ENCODE results near the gene C9. TPM values are rescaled to one million over a fixed set of nuclear protein-coding genes. Genes with fewer than 3 reads are reported as not detected.
"Not testable (repeated sequence)": the region's sequence is repeated elsewhere in the genome, so short reads cannot be mapped to it uniquely, and the experiment has no call there.

Gene C9
- polyA plus RNA-seq, 5 donors, result 0.15 TPM; not detected in 4

DNA sequence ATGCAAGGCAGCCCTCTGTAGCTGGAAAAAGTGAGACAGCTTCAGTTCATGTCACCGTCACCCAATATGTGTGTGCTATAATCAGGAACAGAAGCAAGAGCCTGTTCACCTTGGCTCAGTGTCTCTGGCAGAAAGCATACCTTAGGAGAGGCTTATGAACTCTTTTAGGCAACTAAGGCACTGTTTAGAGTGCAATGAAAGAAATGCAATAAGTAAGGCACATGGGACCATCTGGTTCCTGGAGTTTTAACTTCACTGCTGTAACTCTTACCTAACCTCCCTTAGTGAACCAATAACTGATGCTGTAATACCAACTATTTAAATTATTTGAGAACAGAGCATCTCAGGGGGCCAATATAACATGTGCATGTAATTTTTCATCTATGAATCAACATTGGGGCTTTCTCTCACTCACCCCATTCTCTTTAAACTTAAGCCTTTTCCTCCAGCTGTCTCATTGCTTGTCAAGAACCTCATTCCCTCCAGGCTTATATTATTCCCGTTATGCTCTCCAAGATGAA is 32.4 kb downstream of the C9 start:
- peak; percentile 15 to 19 for DNase-seq

GRCh38 chr5:39328731-39329130 is 35.6 kb downstream of the C9 start:
- DNase-seq, result no peak

GRCh38 chr5:39323542-39323941 is 40.8 kb downstream of the C9 start:
- DNase-seq, result no peak

- no peak for DNase-seq
These were observed 44.9 kb downstream of the C9 start for GRCh38 chr5:39319395-39319794.

GRCh38 chr5:39316464-39316863 is 47.8 kb downstream of the C9 start:
- DNase-seq, result not testable (repeated sequence)

- DNase-seq, result no peak
These were observed 48.3 kb downstream of the C9 start for GRCh38 chr5:39315995-39316394.

DNA sequence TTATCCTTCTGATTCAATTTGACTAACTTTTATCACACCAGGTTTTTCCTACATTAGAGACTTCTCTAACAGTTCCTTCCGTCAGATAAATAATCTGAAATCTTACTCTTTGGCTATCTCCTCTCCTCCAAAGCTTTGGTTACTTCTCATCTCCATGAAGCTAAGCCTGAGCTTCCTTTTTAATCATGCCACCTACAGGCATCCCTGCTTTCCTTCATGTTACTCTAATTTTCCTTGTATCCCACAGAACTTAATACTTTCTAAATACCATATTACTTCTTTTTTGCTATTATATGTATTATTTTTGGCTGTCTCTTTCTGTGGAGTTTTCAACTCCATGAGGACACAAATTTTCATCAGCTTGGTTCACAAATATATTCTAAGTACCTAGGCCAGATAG is 49.7 kb downstream of the C9 start:
- no peak for DNase-seq

DNA sequence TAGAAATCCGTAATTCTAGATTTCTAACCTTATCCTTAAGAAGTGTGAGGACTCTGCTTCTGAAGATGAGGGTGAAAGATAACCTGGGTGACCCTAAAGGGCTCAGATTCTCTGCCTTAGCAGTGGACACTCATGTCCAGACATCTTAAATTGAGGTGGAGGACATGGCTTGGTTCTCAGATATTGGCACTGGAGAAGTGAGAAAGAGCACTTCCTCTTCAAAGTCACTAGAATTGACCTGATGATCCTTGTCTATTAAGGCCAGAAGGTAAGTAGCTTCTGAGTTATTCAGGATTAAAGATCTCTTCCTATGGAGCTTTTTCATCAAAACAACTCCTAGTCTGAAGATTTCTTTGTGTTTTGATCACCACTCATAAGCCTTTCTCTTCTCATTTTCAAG is 54.8 kb downstream of the C9 start:
- no peak for DNase-seq

DNA sequence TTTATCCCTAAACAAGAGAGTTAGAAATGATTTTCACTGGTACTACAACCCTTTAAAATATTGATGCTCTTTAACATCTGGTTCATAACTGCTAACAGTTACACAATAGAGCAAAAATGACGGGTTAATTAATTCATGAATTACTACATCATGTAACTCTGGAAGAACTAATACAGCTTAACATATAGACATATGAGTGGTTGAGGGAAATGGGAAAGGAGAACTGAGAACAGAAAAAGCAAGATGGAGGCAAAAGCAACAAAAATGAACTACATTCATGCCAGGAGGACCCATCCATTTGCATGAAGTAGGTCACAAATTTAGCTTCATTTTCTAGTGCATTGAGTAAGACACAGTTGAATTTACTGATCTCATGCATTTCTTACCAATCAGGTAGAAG is 61.8 kb downstream of the C9 start:
- DNase-seq, result peak; percentile 24 to 31

DNA sequence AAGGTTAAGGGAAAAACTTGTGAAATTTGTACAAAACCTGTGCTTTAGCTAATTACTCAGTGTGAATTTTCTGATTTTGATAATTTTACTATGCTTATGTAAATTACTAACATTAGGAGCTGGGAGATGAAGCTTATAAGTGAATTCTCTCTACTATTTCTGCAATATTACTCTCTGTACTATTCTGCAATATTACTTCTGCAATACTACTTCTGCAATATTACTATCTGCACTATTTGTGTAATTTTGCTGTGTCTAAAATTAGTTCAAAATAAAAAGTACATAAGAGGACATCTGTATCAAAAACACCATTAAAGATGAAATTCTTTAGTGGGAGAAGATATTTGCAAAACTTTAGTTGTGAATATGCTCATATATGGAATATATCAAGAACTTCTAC is 62.9 kb downstream of the C9 start:
- no peak for DNase-seq

DNA sequence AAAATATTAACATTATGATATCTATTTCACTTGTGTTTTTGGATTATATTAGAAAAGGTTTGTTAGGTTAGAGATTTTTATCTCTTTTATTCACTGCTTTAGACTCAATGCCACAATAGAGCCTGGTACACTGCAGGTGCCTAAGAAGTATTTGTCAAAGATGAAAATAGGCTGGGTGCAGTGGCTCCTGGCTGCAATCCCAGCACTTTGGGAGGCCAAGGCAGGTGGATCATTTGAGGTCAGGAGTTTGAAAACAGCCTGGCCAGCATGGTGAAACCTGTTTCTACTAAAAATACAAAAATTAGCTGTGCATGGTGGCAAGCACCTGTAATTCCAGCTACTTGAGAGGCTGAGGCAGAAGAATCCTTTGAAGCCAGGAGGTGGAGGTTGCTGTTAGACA is 64.3 kb downstream of the C9 start:
- DNase-seq, result no peak

DNA sequence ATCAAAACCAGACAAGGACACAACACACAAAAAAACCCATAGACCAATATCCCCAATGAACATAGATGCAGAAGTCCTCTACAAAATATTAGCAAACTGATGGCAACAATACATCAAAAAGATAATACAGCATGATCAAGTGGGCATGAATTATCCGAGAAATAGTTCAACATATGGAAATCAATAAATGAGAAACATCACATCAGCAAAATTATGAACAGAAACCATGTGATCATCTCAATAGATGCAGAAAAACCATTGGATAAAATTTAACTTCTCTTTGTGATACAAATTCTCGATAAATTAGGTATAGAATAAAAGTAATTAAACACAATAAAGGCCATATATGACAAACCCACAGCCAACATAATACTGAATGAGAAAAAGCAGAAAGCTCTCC is 69.6 kb downstream of the C9 start:
- no peak for DNase-seq

DNA sequence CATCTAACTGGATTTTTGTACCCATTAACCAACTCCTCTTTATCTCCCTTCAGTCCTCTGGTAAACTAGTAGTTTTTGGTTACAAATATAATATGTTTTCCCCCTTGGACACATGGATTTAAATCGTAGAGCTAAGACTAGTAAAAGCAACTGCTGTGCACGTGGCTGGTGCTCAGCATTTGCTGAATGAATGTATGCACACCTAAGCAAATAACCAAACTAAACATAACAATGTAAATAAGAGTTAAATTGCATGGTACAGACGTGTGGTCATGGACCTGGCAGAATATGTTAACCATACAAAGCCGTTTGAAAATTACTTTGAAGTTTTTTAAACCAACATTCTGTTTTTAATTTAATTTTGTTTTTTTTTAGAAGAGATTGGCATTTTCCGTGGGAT is 79.7 kb downstream of the C9 start:
- no peak for DNase-seq

- DNase-seq, result peak; percentile 33 to 42
These were observed 81.0 kb downstream of the C9 start for GRCh38 chr5:39283231-39283818.

- no peak for DNase-seq
These were observed 81.7 kb downstream of the C9 start for GRCh38 chr5:39282561-39282960.

DNA sequence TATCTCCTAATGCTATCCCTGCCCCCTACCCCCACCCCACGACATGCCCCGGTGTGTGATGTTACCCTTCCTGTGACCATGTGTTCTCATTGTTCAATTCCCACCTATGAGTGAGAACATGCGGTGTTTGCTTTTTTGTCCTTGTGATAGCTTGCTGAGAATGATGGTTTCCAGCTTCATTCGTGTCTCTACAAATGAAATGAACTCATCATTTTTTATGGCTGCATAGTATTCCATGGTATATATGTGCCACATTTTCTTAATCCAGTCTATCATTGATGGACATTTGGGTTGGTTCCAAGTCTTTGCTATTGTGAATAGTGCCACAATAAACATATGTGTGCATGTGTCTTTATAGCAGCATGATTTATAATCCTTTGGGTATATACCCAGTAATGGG is 88.4 kb downstream of the C9 start:
- DNase-seq, result not testable (repeated sequence)

DNA sequence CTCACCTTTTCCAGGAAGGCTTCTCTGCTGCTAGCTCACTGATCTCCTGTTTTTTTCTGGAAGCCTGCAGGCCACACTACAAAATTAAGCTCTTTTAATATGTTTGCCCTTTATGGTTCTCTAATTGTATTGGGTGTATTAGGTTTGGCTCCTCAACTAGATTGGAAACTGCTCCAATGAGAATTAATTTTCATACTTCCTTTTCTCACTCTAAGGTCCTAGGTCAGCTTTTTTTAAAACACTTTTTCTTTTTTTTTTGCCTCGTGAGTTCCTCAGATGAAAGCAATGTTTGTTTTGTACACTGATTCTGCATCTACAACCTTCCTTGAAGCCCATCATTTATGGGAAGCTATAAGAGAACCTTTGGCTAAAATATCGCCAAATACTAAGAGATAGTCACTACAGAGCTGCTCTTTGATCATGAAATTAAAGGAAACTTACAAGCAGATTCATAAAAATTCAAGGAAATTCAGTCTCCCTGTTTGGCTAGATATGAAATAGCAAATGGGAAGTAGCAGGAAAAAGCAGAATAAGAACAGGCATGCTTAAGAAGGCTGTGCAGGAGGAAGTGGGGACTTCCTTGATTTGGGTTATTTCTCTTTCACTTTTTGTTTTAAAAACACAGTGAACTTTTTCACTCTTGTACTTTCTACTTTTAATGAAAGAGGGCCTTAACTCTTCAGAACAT is 89.8 kb downstream of the C9 start:
- DNase-seq, result peak; percentile 2

DNA sequence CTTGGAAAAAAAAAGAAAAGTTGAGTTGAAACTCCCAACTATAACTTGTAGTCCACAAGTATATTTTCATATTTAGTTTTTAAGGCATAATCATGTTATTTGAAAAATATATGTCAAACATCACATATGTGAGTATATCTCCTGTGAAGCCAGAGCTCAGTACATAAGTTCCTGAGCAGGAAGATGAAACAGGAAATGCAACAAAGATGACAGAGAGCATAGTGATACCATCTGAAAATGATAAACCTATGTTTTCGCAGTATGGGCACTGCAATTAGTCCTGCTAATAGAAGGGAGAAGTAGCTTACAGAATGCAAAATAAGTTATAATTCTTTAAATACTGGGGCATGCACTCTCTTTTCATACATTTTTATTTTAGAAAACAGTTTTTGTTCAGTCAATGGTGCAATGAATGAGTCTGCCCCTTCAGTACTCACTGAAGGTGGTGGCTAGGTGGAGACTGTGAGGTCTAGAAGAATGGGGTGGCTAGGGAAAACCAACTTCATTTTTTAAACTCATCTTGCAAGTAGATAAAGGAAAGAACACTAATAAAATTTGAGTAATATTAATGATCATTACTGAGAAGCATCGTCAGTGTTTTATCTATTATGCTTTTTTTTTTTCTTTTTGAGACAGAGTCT is 90.9 kb downstream of the C9 start:
- no peak for DNase-seq

- not testable (repeated sequence) for DNase-seq
These were observed 91.4 kb downstream of the C9 start for GRCh38 chr5:39272869-39273231.

DNA sequence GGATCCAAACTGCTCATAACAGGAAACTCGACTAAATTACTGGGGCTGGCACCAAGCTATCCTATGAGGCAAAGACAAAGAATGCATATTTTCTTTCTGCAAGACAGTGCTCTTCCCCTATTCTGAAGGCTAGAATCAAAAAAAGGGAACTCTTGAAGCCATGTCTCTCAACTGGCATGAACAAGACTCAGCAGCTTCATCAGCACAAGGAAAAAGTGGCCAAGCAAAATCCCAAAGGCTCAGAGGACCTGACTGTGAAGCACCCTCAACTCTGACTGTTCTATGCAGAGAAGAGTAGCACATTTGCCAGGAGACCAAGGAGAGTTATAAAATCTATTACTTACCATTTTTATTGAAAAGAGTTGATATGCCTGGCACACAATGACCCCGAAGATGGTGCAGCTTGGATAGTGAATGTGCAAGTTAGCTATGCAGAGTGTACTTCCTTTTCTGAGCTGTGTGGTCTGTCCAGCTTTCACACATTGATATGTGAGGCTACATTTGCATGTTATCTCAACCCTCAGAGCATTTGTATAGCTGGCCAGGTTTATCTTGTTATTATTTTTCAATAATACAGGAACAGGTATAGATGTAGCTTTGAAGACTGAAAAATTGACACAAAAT is 94.0 kb downstream of the C9 start:
- no peak for DNase-seq

- peak; percentile 8 to 23 for DNase-seq
These were observed 97.1 kb downstream of the C9 start for GRCh38 chr5:39267186-39267585.

DNA sequence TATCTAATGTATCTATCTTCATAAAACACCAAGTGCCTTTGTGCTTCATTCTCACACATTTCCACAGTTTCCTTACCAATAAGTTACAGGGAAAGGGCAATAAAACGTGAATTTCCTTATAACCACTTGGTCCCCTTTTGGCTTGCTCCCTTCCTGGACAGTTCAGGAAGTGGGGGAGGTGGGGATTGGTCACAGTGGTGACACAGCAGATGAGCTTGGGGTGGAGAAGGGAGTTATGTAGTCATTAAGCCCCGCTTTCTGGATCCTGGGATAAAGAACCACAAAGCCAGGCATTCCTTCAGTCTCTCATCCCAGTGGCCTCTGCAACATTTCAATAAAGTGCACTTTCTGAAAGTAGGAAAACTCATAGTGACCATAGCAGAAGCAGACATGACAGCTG is 97.9 kb downstream of the C9 start:
- DNase-seq, result no peak

- no peak for DNase-seq
These were observed 99.8 kb downstream of the C9 start for GRCh38 chr5:39264528-39264927.
